ENCODE data around the gene B4GALT5.
"Not testable (repeated sequence)": the region's sequence is repeated elsewhere in the genome, so short reads cannot be mapped to it uniquely, and the experiment has no call there.

The B4GALT5 gene, protein sequence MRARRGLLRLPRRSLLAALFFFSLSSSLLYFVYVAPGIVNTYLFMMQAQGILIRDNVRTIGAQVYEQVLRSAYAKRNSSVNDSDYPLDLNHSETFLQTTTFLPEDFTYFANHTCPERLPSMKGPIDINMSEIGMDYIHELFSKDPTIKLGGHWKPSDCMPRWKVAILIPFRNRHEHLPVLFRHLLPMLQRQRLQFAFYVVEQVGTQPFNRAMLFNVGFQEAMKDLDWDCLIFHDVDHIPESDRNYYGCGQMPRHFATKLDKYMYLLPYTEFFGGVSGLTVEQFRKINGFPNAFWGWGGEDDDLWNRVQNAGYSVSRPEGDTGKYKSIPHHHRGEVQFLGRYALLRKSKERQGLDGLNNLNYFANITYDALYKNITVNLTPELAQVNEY

DNA sequence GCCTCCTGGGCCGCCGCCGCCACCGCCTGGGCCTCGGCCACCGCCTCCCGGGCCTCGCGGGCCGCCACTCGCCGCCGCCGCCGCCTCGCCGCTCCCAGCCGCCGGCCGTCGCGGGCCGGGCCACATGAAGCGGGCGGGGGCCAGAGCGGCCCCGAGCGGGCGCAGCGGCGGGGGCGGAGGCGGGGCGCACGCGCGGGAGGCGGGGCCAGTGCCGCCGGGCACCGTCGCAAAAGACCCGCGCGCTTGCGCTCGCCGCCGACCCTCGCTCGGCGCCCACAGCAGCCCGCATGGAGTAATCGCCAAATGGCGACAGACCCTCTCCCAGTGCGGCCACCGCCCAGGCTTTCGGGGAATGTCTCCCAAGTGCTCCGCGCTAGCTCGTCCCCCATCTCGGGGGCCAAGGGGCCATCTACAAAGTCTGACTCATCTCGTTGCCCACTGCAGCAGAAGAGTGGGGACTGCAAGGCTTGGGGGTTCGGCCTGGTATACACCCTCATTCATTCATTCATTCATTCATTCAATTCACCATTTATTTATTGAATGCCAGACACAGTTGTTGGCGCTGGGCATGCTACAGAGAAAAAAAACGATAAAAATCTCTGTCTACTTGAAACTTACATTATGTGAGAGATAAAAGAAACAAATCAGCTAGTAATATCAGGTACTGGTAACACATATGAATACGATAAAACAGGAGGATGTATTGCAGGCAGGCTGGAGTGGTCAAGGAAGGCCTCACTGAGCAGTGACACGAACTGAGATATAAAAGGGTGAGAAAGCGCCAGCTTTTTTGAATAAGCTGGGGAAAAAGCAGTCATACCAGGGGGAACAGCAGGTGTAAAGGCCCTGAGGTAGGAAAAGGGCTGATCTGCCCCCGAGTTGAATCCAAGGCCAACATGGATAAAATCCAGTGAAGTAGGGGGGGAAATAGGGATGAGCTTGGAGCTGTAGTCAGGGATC lies at the start of gene B4GALT5:
Gene B4GALT5 (minus strand): TSS at position 126 of the 960 bp plus-strand sequence. CDS start 188 bp downstream, outside the sequence.
- peak; percentile 82 for DNase-seq

DNA sequence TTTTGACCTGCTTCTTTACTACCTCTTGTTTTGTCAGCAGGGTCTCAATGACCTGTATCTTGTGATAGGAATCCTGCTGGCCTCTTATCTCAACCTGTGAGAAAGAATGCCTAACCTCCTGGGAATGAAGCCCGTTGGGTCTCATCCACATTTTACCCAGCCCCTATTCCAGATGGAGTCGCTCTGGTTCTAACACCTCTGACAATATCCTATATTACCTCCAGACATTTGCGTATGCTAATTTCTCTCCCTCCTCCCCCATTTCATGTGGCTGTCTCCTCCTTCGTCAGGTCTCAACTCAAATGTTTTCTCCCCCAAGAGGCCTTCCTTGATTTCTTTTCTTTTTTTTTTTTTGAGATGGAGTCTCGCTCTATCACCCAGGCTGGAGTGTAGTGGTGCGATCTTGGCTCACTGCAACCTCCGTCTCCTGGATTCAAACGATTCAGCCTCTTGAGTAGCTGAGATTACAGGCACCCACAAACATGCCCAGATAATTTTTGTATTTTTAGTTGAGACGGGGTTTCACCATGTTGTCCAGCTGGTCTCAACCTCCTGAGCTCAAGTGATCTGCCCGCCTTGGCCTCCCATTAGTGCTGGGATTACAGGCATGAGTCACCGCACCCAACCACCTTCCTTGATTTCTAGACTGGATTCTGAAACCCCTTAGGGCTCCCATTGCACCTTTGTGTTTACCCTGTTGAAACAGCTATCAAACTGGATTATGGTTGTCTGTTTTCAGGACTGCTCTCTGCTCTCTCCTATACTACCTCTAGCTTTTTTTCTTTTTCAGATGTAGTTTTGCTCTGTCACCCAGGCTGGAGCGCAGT lies 49.5 kb upstream of the B4GALT5 start:
- DNase-seq = no peak

DNA sequence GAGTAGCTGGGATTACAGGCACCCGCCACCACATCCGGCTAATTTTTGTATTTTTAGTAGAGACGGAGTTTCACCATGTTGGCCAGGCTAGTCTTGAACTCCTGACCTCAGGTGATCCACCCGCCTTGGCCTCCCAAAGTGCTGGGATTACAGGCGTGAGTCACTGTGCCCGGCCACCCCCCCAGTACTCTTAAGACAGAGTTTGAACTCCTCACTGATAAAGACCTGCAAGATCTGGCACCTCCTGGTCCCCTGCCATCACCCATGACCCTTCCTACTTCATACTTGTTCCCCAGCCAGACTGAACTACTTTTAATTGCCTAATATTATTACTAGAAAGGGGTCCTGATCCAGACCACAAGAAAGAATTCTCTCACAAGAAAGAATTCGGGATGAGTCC lies 48.2 kb upstream of the B4GALT5 start:
- DNase-seq = not testable (repeated sequence)

DNA sequence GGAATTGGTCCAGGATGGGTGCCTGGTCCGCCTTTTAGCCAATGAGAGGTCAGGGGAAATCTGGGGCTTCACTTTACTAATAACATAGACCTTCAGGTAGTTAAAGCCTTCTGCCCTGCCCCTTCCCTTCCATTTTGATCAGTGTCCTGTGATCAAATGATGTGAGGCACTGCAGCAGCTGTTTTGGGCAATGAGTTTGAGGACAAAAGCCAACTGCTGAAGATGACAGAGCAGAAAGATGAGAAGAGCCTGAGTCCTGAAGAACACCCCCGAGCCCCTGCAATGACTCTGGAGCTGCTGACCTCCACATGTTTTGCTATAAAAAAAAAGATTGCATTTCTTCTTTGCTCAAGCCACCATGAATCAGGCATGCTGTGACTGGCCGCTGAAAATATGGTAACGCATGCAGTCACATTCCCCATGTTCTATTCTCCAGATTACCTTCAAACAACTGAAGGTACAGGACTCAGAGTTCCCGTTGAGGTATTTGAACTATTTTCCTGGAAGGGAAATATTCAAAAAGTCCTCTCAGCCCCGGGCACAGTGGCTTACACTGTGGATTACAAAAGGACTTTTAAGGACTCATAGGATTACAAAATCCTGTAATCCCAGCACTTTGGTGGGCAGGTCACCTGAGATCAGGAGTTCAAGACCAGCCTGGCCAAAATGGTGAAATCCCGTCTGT lies 45.7 kb upstream of the B4GALT5 start:
- no peak for DNase-seq

DNA sequence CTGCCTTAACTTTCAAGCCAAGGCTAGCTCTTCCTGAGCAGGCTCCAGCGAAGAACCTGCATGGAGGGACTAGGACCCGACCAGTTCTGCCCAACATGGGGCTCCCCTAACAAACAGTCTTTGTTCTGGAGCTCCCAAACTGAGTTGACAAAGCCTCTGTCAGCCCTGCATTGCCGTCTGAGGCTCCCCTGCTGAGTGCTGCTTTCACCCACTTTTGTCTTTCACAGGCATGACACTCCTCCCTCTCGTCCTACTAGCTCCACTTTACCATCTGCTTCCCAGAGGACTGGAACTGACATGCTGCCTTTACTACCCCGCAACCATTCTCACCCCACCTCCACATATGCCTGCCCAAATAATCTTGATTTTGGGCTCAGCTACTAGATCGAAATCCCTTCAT lies 45.1 kb upstream of the B4GALT5 start:
- DNase-seq = no peak

DNA sequence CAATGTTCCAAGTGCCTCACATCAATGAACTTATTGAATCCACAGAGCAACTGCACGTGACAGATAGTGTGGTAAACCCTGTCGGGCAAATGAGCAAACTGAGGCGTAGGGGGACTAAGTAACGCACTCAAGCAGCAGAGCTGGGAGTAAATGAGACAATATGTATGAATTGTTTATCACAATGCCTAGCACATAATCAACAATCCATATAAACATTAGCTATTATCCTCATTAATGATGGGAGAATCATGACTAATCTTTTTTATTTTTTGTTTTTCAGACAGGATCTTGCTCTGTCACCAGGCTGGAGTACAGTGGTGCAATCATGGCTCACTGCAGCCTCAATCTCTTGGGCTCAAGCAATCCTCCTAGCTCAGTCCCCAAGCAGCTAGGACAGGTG lies 43.9 kb upstream of the B4GALT5 start:
- no peak for DNase-seq

DNA sequence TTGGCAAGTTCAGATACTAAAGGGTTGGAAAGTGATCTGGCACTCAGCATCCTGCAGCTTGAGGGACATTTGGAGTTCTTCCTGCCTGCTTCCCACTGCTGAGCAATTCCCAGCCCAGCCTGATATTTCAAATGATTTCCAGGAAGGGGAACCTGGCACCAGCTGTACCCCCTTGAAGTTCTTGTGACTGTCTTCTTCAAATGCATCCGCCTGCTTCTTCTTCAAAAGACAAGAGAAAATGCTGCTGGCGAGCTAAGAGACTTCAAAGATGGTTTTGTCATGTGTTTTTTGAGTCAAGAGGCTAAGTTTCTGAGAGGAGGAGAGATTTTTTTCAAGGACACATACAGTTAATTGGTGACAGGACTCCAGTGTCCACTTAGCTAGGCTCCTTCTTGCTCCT lies 42.6 kb upstream of the B4GALT5 start:
- DNase-seq = no peak

DNA sequence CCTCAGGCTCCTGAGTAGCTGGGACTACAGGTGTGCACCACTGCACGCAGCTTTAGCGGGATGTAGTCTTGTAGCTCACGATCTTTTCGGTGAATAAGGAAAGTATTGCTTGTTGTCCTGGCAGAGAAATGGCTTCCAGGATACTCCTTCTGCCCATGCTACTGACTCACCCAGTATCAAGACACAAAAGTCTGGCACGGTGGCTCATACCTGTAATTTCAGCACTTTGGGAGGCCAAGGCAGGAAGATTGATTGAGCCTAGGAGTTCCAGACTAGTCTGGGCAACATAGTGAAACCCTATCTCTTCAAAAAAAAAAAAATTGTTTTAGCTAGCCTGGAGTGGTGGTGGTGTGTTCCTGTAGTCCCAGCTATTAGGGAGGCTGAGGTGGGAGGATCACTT lies 40.9 kb upstream of the B4GALT5 start:
- no peak for DNase-seq

DNA sequence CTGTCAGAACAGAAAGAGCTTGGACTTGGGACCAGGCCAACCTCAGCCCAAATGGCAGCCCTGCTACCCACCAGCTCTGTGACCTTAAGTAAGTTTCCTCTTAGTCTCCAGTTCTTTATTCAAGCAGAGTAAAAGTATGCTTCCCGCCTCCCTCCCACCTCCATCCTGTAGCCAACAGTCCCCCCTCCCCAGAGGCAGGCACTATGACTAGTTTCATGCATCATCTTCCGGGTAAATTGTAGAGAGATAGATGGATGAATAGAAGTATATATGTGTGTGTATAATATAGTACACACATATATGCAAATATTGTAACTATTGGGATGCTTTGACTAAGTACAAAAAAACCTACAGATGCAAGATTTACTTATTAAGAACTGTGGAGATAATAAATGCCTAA lies 39.5 kb upstream of the B4GALT5 start:
- DNase-seq = no peak

DNA sequence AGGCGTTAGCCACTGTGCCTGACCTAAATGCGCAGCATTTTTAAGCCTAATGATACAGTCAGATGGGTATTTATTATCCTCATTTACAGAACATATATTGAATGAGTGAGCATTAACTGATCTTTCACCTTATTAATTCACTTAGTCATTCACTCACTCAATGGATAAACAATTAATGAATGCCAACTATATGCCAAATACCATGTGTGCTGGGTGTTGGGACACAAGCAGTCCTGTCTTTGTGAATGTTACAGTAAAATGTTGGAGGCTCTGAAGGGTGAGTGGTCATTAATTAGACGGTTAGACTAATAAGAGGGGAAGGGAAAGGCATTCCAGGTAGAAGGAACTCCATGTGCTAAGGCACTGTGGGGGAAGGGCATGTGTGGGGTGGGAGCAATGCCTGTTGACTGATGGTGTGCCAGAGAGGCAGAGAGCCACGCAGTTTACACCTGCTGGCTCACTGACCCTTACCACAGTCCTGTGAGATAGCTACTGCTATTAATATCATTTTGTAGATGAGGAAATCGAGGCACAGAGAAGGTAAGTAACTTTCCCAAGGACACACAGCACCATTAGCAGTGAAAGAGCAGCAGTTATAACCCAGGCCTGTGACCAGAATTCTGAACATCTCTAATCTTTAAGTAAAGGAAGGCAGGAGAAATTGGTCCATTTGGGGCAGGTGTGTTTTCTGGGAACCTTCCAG lies 38.7 kb upstream of the B4GALT5 start:
- no peak for DNase-seq

DNA sequence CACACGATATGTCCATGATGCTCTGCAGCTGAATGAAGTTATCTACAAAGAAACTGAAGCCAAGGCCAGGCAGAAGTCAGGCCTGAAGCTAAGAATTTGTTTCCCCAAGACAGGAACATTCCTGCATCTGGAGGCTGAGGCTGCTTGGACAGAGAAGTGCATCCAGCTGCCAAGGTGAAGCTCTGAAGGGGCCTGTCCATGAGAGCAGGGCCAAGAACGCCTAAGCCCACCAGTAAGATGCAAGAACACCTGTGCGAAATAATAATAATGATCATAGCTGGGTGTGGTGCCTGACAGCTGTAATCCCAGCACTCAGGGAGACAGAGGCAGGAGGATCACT lies 37.7 kb upstream of the B4GALT5 start:
- no peak for DNase-seq

DNA sequence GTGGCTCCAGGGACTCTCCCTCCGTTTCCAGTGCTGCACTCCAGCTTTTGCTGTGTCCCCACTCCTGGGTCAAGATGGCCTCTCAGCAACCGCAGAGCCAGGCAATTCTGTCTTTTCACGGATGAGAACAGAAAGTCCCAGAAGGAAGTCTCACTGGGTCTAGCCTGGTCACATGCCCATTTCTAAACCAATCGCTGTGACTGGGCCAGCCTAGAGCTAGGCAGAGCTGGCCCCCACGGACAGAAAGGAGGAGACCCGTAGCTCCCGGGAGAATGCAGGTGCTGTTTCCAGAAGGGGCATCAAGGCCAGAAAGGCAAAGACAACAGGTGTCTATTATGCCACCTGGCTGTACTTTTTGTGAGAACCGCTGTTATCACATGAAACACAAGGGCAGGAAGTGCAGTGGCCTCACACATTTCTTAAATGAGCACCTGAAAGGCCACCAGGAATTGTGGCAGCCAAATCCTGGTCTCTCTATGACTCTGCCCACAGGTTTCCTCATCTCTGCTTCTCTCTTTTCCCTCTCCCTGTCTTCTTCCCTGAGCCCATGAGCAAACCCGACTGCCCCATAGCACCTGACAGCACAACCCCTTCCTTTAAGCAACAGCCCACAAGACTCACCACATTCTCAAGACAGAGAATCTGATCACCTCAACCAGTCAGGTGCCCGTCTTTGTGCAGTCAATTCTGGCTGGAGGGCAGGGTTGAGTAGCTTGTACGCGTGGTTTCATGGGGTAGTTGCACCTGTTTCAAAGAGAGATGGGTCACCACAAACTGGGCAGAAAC lies 37.1 kb upstream of the B4GALT5 start:
- no peak for DNase-seq

DNA sequence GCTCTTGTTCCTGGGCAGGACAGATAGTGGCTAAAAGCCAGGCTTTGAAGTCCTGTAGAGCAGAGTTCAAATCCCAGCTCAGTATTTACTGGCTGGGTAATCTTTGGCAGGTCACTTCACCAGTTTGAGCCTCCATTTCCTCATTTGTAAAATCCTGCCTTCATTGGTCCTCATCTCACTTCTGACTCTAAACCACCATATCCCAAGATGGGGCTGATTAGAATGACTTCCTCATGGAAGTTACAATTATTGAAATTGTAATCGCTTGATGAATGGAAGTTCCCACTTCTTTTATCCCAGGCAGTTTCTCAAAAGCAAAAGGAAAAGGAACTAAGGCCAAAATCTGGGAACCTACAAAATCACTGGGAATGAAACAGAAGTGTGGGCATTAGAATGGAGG lies 35.9 kb upstream of the B4GALT5 start:
- DNase-seq = no peak

DNA sequence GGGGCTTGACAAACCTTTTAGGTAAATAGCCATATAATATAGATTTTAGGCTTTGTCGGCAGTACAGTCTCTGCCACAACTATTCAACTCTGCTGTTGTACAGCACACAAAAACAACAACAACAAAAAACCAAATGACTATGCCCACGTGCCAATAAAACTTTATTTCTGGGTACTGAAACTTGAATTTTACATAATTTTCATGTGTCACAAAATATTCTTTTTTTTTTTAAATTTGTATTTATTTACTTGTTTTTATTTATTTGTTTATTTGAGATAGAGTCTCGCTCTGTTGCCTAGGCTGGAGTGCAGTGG lies 34.8 kb upstream of the B4GALT5 start:
- no peak for DNase-seq

DNA sequence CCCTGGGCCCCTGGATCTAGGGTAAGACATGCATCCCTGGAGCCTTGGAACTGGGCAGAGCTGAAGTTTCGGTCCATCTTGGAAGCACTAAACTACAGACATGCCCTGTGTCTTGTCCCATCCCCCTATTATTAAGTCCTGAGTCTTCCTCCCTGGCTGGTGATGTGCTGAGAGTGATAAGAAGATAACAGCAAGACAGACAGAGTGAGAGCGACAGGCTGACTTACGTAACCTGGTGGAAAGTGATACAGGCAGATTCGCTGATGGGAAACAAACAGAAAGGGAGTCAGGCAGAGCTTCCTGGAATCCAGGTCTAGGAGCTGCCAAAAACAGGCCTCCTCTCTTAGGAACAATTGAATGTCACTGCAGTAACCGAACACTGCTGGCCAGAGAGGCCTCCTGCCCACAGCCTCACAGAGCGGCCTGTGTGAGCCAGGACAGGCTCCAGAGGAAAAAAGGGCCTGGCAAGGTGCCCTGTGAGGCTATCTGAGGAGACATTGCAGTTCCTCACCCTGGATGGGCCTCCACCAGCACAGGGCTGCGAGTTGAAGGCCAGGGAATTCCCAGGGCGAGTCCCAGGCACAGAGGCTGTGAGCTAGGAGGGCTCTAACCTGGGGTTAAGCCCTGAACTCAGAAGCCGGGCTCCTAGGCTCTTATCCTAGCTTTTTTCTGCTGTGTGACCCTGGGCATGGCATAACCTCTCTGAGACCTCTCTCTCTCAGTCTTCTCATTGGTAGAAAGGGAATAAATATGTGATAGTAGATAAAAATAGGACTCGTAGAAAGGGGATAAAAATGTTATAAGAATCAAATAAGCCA lies 34.2 kb upstream of the B4GALT5 start:
- DNase-seq = no peak

DNA sequence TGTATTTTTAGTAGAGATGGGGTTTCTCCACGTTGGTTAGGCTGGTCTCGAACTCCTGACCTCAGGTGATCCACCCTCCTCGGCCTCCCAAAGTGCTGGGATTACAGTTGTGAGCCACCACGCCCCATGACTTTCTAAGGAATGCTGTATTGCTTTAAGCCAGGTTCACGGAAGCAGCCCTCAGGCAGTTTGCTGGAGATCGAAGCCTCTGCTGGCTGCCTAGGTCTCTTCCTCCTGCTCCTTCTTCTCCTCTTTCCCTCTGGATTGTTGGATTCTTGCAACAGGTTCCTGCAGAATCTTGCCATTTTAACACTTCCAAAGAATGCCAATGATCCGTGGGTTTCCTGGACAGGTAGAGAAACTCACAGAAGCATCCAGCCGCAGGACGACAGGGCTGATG lies 29.3 kb upstream of the B4GALT5 start:
- no peak for DNase-seq

DNA sequence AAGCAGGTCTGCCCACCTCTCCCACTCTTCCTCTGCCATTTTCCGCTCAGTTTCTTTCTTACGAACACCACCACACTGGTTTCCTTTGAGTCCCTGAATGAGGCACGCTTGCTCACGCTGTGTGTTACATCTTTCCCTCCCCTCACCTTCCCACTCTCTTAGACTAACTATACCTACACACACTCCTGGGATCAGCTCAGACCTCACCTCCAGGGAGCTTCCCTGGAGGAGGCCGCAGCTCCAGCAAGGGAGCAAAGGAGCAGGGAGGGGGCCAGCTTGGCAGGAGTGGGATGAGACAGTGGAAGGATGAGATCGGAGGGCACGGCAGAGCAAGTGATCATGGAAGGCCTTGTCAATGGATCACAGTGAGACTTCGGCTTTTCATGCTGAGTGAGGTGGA lies 28.3 kb upstream of the B4GALT5 start:
- no peak for DNase-seq

DNA sequence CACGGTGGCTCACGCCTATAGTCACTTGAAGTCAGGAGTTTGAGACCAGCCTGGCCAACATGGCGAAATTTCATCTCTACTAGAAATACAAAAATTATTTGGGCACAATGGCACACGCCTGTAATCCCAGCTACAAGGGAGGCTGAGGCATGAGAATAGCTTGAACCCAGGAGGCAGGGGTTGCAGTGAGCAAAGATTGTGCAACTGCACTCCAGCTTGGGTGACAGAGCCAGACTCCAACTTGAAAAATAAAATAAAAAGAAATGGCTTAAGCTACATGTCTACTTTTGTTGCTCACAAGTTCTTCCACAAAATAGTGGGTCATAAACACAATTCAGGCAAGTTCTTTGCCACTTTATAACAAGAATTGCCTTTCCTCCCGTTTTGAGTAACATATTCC lies 27.1 kb upstream of the B4GALT5 start:
- no peak for DNase-seq

DNA sequence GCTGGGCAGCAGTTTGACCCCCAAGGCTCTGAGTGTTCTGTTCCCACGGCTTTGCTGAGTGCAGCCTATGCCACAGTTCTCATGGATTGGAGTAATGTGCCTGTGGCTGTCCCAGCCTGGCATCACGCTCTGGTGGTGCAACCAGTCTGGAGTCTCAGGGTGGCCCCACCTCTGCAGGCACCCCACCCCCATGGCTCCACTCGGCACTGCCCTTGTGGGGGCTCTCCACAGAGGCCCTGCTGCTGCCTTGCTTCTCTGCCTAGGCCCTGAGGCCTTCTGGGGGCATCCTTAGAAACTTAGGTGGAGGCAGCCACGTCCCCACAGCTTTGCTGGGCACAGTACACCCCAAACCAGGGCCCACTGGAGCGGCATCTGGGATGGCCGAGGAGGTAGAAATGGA lies 25.4 kb upstream of the B4GALT5 start:
- DNase-seq = no peak

DNA sequence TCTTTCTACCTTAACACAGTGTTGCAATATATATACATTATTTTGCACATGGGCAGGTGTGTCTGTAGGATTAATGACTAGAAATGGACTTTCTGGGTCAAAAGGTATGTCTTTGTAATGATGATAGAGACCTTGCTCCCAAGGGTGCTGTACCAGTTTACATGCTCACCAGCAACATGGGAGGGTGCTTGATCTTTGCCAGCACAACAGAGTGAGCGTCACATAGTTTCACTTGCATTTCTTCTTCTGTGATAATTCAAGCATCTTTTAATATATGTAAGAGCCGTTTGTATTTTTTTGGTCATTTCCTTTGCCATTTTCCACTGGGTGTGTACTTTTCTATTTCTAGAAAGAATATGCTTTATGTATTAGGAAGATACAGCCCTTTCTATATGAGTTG lies 23.6 kb upstream of the B4GALT5 start:
- DNase-seq = no peak
